Measurements from ENCODE around the gene FOXP1.

The FOXP1 gene

DNA sequence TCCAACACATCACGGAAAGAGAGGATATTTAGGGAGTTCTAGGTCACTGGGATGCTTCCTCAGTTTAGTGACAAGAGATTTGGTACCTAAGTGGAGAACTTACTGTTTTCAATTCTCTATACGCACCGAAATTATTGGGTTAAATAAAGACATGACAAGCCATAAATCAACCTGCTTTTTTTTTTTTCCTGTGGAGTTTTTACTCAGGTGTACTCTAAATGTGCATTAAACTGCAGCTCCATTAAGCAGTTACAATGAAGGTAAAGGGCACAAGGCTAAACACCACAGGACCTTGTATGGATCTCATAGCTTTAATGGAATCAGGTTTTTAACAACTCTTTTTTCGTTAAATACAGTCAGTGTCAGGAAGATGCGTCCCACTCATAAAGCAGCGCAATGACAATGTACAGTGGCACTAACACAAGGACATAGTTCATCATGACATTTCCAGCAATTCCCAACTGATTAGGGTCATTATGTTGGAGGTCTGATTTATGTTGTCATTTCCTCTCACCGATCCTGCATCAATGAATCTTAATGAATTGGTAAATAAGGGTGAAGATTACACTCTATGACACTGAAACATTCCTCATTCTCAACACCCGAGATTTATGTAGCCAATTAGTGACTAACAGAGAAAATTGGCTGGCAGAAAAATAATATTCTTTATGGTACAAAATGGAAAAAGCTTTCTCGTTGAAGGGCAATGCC lies 355.2 kb downstream of the FOXP1 start:
- peak overlapping the region; percentile 85 for H3K27ac Mint-ChIP-seq (ENCODE audit: low read depth)
- H3K4me1 Mint-ChIP-seq, result peaks cover 49% of the 10 kb centered on the region
- no peaks in the 10 kb centered on the region for H3K9me3 Mint-ChIP-seq
- ATAC-seq (replicated peaks; ENCODE audit: extremely low read depth, poor library complexity, severe bottlenecking) (no peak), DNase-seq (ENCODE audit: low spot score in 2 of 2) (no peak)
- peaks cover 24% of the 10 kb centered on the region for H3K36me3 Mint-ChIP-seq (ENCODE audit: insufficient read depth)
- H3K27me3 Mint-ChIP-seq, result no peaks in the 10 kb centered on the region
- H3K4me3 Mint-ChIP-seq, result peak overlapping the region; percentile 83

DNA sequence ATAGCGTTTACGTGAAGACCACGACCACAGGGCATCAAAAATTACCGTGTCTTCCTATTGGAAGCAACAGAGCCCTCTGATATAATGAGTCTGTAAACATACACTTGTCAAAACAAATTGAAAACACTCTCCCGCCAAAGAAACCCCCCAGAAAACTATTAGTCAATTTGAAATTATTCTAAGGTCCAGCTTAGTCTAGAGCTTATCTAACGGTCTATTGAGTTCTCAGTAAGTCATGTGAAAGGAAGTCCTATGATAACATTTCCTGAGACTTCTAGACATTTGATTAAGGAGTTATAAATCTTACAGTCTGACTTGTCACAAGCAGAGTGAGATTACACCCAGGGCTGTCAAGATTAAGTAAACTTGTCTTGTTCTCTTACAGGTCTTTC lies 356.3 kb downstream of the FOXP1 start:
- ATAC-seq (replicated peaks; ENCODE audit: extremely low read depth, poor library complexity, severe bottlenecking) (peak; percentile 34), DNase-seq (ENCODE audit: low spot score in 2 of 2) (no peak)
- Mint-ChIP-seq H3K27me3 (no peaks in the 10 kb centered on the region), H3K27ac (ENCODE audit: low read depth) (peak overlapping the region; percentile 85), H3K4me3 (peak overlapping the region; percentile 83), H3K9me3 (no peaks in the 10 kb centered on the region), H3K4me1 (peaks cover 40% of the 10 kb centered on the region), H3K36me3 (ENCODE audit: insufficient read depth) (peaks cover 23% of the 10 kb centered on the region)

DNA sequence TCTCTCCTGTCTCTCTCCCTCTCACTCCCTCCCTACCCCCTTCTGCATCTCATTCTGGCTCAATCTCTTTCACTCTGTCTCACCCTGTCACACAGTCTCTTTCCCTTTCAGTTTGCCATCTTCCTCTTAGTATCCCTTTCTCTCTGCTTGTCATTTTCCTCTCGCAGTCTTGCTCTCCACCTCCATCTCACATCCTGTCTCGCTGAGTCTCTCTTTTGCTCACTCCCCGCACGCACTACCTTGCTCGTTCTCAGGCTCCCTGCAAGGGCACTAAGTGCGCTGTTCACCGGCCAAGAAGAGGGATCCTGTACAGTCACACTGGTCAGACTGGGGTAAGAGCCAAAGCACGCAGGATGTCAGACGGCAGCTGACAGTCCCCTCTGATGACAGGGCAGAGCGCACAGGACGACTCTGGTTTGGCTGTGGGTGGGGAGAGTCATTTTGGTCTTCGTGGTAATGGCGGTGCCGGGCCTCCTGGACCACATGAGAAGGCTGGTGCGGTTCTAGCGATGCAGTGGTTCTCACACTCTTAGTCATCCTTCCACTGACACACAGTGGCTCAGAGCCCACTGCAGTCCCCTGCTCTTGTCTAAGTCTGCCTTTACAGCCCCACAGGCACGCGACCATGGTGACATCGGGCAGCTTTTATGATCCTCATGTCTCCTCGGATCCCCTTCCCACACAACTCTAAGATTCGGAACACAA lies 356.8 kb downstream of the FOXP1 start:
- Mint-ChIP-seq H3K27me3 (no peaks in the 10 kb centered on the region), H3K27ac (ENCODE audit: low read depth) (peak overlapping the region; percentile 85), H3K4me3 (peak overlapping the region; percentile 83), H3K9me3 (no peaks in the 10 kb centered on the region), H3K4me1 (peaks cover 37% of the 10 kb centered on the region), H3K36me3 (ENCODE audit: insufficient read depth) (peaks cover 20% of the 10 kb centered on the region)
- ATAC-seq (replicated peaks; ENCODE audit: extremely low read depth, poor library complexity, severe bottlenecking) (peak; percentile 78), DNase-seq (ENCODE audit: low spot score in 2 of 2) (peak; percentile 59 to 80)

DNA sequence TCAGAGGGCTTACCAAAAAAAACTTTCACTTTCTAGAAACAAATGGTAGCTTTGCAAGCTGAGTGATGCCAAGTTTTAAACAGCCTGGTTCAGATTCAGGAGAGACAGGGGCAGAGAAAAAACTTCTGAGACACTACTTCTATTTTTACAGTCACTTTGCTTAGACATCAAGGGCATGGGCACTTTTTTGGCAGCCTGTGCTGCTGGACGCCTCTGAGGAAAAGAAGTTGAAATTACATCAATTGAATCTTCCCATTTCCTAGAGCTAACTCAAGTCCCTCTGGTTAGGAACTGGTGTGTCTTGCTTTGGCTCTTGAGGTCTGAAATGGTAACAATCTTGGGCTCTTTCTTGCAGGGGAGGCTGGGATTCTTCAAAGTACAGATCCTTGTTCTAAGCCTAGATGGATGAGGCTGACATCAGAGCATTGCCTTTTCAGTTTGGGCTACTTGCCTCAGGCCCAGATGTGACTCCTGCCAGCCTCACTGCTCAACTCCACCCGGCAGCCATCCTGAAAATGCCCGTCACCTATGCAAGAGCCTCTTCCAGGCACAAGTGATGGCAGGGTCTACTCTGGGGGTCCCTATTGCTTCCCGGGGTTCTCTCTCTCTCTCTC lies 357.5 kb downstream of the FOXP1 start:
- no peak for ATAC-seq (replicated peaks; ENCODE audit: extremely low read depth, poor library complexity, severe bottlenecking)
- Mint-ChIP-seq H3K27ac (ENCODE audit: low read depth) (peak overlapping the region; percentile 85), H3K36me3 (ENCODE audit: insufficient read depth) (peaks cover 20% of the 10 kb centered on the region), H3K9me3 (no peaks in the 10 kb centered on the region), H3K4me3 (peak overlapping the region; percentile 83), H3K4me1 (peaks cover 37% of the 10 kb centered on the region), H3K27me3 (no peaks in the 10 kb centered on the region)
- no peak for DNase-seq (ENCODE audit: low spot score in 2 of 2)

DNA sequence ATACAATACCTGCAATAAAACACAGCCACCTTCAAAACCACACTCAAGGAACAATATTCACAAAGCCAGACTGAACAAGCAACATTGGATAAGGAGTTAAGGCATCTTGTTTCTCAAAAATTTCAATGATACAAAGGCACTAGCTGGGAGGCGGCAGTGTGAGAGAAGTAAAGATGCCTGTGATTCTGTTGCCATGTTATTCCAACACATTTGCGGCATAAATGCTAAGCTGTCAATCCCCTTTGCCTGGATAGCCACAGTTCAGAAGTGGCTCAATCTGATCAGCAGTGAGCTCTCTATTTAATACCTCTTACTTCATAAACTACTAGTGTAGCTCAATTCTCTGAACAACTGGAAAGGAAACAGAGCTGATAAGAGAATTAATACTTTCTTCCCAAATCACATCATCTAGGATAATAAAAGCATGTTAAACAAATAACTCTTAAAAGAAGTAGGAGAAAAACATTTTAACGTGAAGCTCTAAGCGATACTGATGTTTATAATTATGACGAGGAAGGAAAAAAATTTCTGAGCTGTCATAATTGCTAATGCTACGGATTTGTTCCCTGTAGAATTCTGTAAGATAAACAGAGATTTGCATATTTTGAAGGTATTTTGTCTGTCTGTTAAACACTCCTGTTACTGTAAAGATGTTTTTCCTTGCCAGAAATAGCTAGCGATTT lies 358.4 kb downstream of the FOXP1 start:
- H3K4me1 Mint-ChIP-seq, result peaks cover 37% of the 10 kb centered on the region
- no peaks in the 10 kb centered on the region for H3K27me3 Mint-ChIP-seq
- no peaks in the 10 kb centered on the region for H3K9me3 Mint-ChIP-seq
- H3K4me3 Mint-ChIP-seq, result no peak overlapping the region
- peak overlapping the region; percentile 85 for H3K27ac Mint-ChIP-seq (ENCODE audit: low read depth)
- H3K36me3 Mint-ChIP-seq (ENCODE audit: insufficient read depth), result peaks cover 22% of the 10 kb centered on the region
- ATAC-seq (replicated peaks; ENCODE audit: extremely low read depth, poor library complexity, severe bottlenecking) (no peak), DNase-seq (ENCODE audit: low spot score in 2 of 2) (no peak)

DNA sequence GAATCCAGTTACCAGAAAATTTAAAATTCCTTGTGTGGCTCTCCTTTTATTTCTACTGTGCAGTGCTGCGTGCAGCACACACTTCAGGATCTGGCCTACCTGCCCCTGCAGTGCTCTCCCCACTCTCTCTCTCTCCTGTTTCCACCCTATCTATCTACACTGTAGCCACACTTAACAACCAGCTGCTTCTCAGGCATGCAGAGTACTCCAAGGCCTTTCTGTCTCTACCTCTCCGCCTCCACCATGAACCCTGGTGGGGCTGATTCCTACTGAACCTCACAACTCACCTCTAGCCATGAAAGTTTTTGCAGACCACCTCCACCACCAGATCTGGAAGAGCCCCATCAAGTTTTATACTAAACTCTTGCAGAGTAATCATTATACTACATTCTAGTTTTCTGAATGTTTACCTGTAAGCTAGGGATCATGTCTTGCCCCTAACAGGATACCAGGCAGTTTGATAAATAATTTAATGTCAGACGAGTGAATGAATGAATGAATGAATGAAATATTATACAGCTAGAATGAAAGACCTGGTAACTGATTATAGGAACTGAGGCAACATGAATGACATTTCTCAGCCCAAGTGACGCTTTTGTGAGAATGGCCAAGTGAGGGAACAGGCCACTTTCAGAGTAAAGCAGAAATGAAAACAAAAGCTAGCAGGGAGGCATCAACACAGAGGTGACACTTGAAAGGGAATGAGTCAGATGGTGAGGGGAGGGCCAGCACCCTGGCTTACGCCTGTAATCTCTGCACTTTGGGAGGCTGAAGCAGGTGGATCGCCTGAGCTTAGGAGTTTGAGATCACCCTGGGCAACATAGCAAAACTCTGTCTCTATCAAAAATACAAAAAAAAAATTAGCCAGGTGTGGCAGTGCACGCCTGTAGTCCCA lies 363.5 kb downstream of the FOXP1 start:
- Mint-ChIP-seq H3K9me3 (no peaks in the 10 kb centered on the region), H3K27me3 (no peaks in the 10 kb centered on the region), H3K4me3 (no peak overlapping the region), H3K36me3 (ENCODE audit: insufficient read depth) (peaks cover 9% of the 10 kb centered on the region), H3K4me1 (peaks cover 35% of the 10 kb centered on the region), H3K27ac (ENCODE audit: low read depth) (peak overlapping the region; percentile 26)
- DNase-seq (ENCODE audit: low spot score in 2 of 2) (no peak), ATAC-seq (replicated peaks; ENCODE audit: extremely low read depth, poor library complexity, severe bottlenecking) (no peak)

DNA sequence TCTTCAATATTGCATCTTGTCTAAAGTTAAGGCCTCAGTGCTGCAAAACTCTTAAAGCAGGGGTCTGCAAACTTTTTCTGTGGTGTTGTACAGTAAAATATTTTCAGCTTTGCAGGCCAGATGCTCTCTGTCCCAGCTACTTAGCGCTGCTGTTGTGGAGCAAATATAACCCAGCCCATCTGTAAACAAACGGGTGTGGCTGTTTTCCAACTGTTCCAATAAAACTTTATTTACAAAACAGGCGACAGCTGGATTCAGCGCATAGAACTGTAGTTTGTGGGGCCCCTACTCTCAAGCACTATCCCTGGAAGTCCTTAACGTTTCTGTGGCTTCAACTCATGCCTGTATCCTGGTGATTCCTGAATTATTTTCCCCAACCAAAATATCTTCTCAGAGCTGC lies 365.0 kb downstream of the FOXP1 start:
- ATAC-seq (replicated peaks; ENCODE audit: extremely low read depth, poor library complexity, severe bottlenecking) (no peak), DNase-seq (ENCODE audit: low spot score in 2 of 2) (no peak)
- H3K27me3 Mint-ChIP-seq, result no peaks in the 10 kb centered on the region
- H3K4me3 Mint-ChIP-seq, result no peak overlapping the region
- no peaks in the 10 kb centered on the region for H3K9me3 Mint-ChIP-seq
- peaks cover 34% of the 10 kb centered on the region for H3K4me1 Mint-ChIP-seq
- H3K36me3 Mint-ChIP-seq (ENCODE audit: insufficient read depth), result peaks cover 7% of the 10 kb centered on the region
- H3K27ac Mint-ChIP-seq (ENCODE audit: low read depth), result no peak overlapping the region

DNA sequence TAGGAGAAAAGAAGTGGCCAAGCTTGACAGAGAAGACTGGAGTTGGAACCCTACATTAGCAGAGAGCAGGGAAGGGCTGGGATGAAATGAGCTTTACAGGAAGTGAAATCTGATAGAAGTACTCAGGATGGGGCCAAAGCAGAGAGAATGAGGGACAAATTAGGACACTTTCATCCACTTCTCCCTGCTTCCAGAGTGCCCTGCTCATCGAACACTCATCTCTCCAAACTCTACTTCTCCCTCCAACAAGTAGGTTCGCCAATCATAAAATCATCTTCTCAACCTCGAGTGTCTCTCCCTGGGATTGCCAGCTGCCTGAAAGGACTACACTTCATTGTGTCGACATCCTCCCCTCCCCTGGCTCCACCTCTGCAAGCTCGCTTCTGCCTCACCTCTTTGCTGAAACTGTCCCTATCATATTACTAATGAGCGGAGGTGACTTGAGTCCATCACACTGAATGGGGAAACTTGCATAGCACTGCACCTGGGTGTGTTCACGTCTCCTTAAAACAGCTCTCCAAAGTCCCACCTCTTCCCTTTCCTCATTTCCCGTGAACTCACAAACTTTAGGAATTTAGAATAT lies 365.8 kb downstream of the FOXP1 start:
- Mint-ChIP-seq H3K36me3 (ENCODE audit: insufficient read depth) (peaks cover 7% of the 10 kb centered on the region), H3K9me3 (no peaks in the 10 kb centered on the region), H3K27me3 (no peaks in the 10 kb centered on the region), H3K4me3 (no peak overlapping the region), H3K4me1 (peaks cover 34% of the 10 kb centered on the region), H3K27ac (ENCODE audit: low read depth) (peak overlapping the region; percentile 52)
- ATAC-seq (replicated peaks; ENCODE audit: extremely low read depth, poor library complexity, severe bottlenecking) (no peak), DNase-seq (ENCODE audit: low spot score in 2 of 2) (no peak)

DNA sequence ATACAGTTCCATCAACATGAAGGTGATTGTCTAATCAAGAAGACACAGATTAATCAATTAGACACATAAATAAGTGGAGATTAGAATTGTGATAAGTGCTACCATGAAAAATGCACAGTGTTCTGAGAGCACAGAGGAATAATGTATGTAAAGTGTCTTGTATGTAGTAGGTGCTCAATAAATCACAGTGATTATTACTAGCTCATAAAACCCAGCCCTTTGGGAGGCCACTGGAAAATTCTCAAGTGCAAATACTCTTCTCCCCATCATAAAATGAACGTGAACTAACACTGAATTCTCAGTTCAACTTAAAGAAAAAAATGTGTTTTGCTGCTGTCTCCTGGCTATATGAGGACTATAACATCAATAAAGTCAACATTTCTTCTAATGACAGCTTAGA lies 368.2 kb downstream of the FOXP1 start:
- Mint-ChIP-seq H3K27ac (ENCODE audit: low read depth) (no peak overlapping the region), H3K4me1 (peaks cover 53% of the 10 kb centered on the region), H3K4me3 (no peak overlapping the region), H3K27me3 (no peaks in the 10 kb centered on the region), H3K36me3 (ENCODE audit: insufficient read depth) (peaks cover 5% of the 10 kb centered on the region), H3K9me3 (no peaks in the 10 kb centered on the region)
- no peak for ATAC-seq (replicated peaks; ENCODE audit: extremely low read depth, poor library complexity, severe bottlenecking)
- no peak for DNase-seq (ENCODE audit: low spot score in 2 of 2)

DNA sequence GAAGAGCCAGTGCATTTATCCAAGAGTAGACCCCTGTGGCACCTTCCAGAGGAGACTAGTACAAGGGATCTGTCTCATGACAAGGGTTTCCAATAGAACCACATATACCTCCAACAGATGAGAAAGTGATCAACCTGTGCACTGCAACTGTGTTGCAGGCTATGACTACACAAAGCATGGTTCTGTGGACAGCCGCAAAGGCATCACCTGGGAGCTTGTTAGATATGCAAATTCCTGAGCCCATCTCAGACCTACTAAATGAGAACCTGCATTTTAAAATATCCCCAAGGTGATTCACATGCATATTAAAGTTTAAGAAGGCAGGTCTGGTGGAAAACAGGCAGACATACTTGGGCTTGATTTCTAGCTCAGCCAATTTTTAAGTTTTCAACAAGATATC lies 368.7 kb downstream of the FOXP1 start:
- DNase-seq (ENCODE audit: low spot score in 2 of 2) (no peak), ATAC-seq (replicated peaks; ENCODE audit: extremely low read depth, poor library complexity, severe bottlenecking) (no peak)
- Mint-ChIP-seq H3K27ac (ENCODE audit: low read depth) (no peak overlapping the region), H3K4me1 (peaks cover 54% of the 10 kb centered on the region), H3K36me3 (ENCODE audit: insufficient read depth) (peaks cover 6% of the 10 kb centered on the region), H3K4me3 (no peak overlapping the region), H3K9me3 (no peaks in the 10 kb centered on the region), H3K27me3 (no peaks in the 10 kb centered on the region)

DNA sequence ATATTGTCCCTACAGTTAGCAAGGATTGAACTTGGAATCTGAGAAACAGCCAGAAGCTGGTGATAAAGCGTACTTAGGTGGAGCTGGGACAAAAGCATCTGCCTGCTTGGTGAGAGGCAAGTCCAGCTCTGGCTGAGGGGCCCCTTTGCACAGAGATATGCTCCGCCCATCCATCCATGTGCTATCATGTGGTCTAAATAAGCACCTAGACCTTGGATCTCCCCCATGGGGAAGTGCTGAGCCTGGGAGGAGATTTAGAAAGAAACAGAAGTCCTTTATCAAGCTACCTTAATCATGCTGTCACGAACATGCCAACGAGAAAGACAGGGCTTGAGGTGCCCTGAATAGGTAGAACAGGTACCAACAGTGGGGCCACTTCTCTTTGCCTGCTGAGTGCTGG lies 369.5 kb downstream of the FOXP1 start:
- Mint-ChIP-seq H3K4me1 (peaks cover 51% of the 10 kb centered on the region), H3K27me3 (no peaks in the 10 kb centered on the region), H3K27ac (ENCODE audit: low read depth) (no peak overlapping the region), H3K4me3 (no peak overlapping the region), H3K9me3 (no peaks in the 10 kb centered on the region), H3K36me3 (ENCODE audit: insufficient read depth) (peaks cover 6% of the 10 kb centered on the region)
- ATAC-seq (replicated peaks; ENCODE audit: extremely low read depth, poor library complexity, severe bottlenecking), result no peak
- DNase-seq (ENCODE audit: low spot score in 2 of 2), result no peak

DNA sequence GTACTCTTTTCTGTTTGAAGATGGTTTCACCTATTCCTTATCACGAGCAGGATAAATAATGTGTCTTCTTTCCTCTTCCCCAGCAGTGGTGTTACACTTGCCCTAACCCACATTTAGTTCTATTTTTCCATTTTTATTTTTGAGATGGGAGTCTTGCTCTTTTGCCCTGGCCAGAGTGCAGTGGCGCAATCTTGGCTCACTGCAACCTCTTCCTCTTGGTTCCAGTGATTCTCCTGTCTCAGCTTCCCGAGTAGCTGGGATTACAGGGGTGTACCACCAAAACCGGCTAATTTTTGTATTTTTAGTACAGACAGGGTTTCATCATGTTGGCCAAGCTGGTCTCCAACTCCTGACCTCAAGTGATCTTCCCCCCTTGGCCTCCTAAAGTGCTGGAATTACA lies 372.4 kb downstream of the FOXP1 start:
- H3K4me3 Mint-ChIP-seq, result no peak overlapping the region
- peaks cover 46% of the 10 kb centered on the region for H3K4me1 Mint-ChIP-seq
- H3K9me3 Mint-ChIP-seq, result no peaks in the 10 kb centered on the region
- DNase-seq (ENCODE audit: low spot score in 2 of 2) (no peak), ATAC-seq (replicated peaks; ENCODE audit: extremely low read depth, poor library complexity, severe bottlenecking) (no peak)
- H3K27ac Mint-ChIP-seq (ENCODE audit: low read depth), result no peak overlapping the region
- no peaks in the 10 kb centered on the region for H3K27me3 Mint-ChIP-seq
- H3K36me3 Mint-ChIP-seq (ENCODE audit: insufficient read depth), result peaks cover 3% of the 10 kb centered on the region

Data from central memory CD8-positive, alpha-beta T cell (primary cell).